BLaER1 treated with 17β-estradiol and CSF1 and Interleukin-3, amounts not matched to agents 10 nM and 100 nM (cell line): Measurements from ENCODE around the gene DTNBP1.
"Not testable (repeated sequence)": the region's sequence is repeated elsewhere in the genome, so short reads cannot be mapped to it uniquely, and the experiment has no call there.

Source experiments
- H3K27ac ChIP-seq, 11 experiments: shearing (Covaris generic); formaldehyde crosslinking; 2 replicates each; pipeline ENCODE4 v1.8.1; 2022
- H3K27me3 ChIP-seq, 11 experiments: shearing (Covaris generic); formaldehyde crosslinking; 2 replicates each; pipeline ENCODE4 v1.8.1; 2022
- H3K36me3 ChIP-seq, 11 experiments: shearing (Covaris generic); formaldehyde crosslinking; 2 replicates each; pipeline ENCODE4 v1.8.1; 2022
- H3K4me1 ChIP-seq, 10 experiments: shearing (Covaris generic); formaldehyde crosslinking; 2 replicates each; pipeline ENCODE4 v1.8.1; 2022
- H3K4me2 ChIP-seq, 11 experiments: shearing (Covaris generic); formaldehyde crosslinking; 2 replicates each; pipeline ENCODE4 v1.8.1; 2022
- H3K4me3 ChIP-seq, 10 experiments: shearing (Covaris generic); formaldehyde crosslinking; 2 replicates each; pipeline ENCODE4 v1.8.1; 2022
- H3K9ac ChIP-seq, 11 experiments: shearing (Covaris generic); formaldehyde crosslinking; 2 replicates each; pipeline ENCODE4 v1.8.1; 2022
- H3K9me3 ChIP-seq, 11 experiments: shearing (Covaris generic); formaldehyde crosslinking; replicated peaks in 1 of 11; 2 replicates each; pipeline ENCODE4 v1.8.1; 2022
- H4K20me1 ChIP-seq, 11 experiments: shearing (Covaris generic); formaldehyde crosslinking; 2 replicates each; pipeline ENCODE4 v1.8.1; 2022
- Cebpa-rat ChIP-seq, 11 experiments: shearing (Covaris generic); IDR thresholded peaks; 2 replicates each; pipeline ENCODE4 v1.8.1; 2022

The DTNBP1 gene

DNA sequence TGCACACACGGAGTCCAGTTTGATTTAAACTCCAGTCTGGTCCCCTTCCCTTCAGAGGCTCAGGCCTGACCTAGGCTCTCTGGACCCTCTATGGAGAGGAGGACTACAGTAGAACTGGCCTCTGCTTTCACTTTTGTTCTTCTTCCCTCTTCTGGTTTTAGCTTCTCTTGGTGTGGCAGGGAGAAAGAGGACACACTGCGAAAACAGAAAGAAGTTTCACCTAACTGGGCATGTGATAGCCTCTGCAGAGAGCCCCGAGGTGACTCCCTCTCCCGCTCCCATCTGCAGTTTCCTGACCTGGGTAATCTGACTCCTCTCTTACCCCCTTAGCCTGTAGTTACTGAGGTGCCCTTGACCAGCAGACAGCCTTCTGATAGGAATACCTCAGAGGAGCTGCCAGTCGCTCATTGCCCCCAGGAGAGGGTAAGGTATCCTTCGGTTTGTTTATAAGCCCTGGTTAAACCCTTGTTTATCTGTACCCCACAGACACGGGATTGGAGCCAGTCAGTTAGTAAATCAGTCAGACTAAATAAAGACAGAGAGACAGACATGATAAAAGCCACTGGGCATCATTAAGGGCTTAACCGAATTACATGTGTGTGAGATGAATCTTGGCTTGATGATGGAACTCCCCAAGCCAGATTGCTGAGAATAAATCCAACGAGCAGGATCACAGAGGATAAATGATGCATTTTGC is 12.0 kb upstream of the DTNBP1 start:
- H3K4me1 ChIP-seq = peaks cover 30 to 40% (median 34%) of the 10 kb centered on the region in 10 experiments
- H4K20me1 ChIP-seq = no peaks in the 10 kb centered on the region
- H3K9me3 ChIP-seq = peaks cover 8 to 36% (median 23%) of the 10 kb centered on the region in 11 experiments; a peak in 21 of 22 replicates
- no peaks in the 10 kb centered on the region for H3K27me3 ChIP-seq
- no peak overlapping the region for H3K9ac ChIP-seq
- no peak for TF ChIP-seq Cebpa-rat (IDR thresholded peaks at IDR 0.05)
- H3K4me3 ChIP-seq = no peak overlapping the region
- peak overlapping the region in 10 of 11 experiments; percentile 2 to 82 (median 46); a peak in 16 of 22 replicates for H3K4me2 ChIP-seq
- no peaks in the 10 kb centered on the region for H3K36me3 ChIP-seq
- H3K27ac ChIP-seq = peak overlapping the region in 4 of 11 experiments; percentile 10 to 38 (median 24); a peak in 5 of 22 replicates

DNA sequence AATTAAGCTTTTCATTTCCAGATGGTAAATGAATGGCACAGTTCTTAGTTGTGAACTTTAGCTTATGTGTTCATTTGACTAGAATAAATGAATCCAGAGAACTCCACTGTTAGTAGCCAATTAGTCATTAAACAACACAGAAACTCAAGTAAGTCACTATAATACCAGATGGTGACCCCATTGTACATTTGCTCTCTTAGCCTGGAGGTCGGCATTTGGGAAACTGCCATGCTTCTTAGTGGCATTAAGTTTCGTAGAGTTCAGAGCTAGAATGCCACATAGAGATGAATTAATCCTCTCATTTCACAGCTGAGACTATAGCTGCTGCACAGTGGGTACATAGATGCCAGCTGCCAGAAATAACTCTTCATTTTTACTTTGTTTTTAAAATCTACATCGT is 10.8 kb upstream of the DTNBP1 start:
- Histone ChIP-seq H3K4me1 (peaks cover 26 to 38% (median 33%) of the 10 kb centered on the region in 10 experiments), H3K4me3 (no peak overlapping the region), H3K4me2 (no peak overlapping the region), H3K27ac (no peak overlapping the region), H3K27me3 (no peaks in the 10 kb centered on the region), H3K9ac (no peak overlapping the region), H3K9me3 (peaks cover 8 to 36% (median 23%) of the 10 kb centered on the region in 11 experiments; a peak in 21 of 22 replicates), H4K20me1 (no peaks in the 10 kb centered on the region), H3K36me3 (no peaks in the 10 kb centered on the region)
- no peak for TF ChIP-seq Cebpa-rat (IDR thresholded peaks at IDR 0.05)

DNA sequence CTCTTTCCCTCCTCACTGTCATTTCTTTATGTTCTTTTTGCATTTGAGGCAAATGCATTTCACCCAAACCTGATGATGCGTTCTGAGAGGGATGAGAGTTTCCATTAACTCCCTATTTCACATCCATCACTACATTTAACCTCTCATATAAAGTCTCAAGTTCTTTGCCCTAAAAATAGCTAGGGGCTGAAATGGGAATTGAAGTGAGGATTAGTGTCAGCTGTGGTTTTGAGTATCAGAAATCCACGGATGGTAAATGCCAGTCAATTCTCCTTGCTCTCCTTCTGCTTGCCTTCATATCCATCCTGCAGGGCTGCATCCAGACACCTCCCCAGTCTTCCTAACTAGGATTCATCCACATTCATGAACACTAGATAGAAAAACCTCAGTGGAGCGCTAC is 10.0 kb upstream of the DTNBP1 start:
- no peaks in the 10 kb centered on the region for H3K27me3 ChIP-seq
- no peak overlapping the region for H3K9ac ChIP-seq
- no peaks in the 10 kb centered on the region for H3K36me3 ChIP-seq
- H3K4me1 ChIP-seq = peaks cover 18 to 35% (median 29%) of the 10 kb centered on the region in 10 experiments
- H3K9me3 ChIP-seq = peaks cover 3 to 27% (median 18%) of the 10 kb centered on the region in 11 experiments; a peak in 21 of 22 replicates
- peak overlapping the region in 7 of 11 experiments; percentile 24 to 50 (median 29); a peak in 4 of 22 replicates for H3K4me2 ChIP-seq
- H3K27ac ChIP-seq = no peak overlapping the region
- no peak overlapping the region for H3K4me3 ChIP-seq
- no peak for TF ChIP-seq Cebpa-rat (IDR thresholded peaks at IDR 0.05)
- H4K20me1 ChIP-seq = no peaks in the 10 kb centered on the region

DNA sequence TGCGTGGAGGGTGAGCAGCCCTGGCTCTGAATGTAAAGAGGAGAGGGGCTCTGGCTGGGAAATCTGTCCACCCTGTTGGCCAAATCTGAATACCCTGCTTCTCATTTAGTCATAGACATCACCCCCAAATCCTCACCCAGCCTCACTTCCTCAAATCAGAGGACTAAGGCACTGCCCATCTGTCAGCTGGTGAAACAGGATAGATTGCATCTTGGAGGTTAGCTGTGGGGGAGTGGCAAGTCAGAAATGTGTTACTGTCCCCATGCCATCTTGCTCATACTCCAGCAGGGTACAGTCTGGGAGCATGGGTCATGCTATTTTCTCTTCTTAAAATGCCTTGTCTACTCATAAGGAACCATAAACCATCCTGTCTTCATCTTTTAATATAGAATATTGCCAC is 9.5 kb upstream of the DTNBP1 start:
- Histone ChIP-seq H3K4me1 (peaks cover 13 to 35% (median 27%) of the 10 kb centered on the region in 10 experiments; a peak in 18 of 20 replicates), H4K20me1 (no peaks in the 10 kb centered on the region), H3K36me3 (no peaks in the 10 kb centered on the region), H3K4me3 (no peak overlapping the region), H3K27me3 (no peaks in the 10 kb centered on the region), H3K27ac (no peak overlapping the region), H3K4me2 (peak overlapping the region; percentile 10 to 50 (median 28); a peak in 16 of 22 replicates), H3K9ac (no peak overlapping the region), H3K9me3 (peaks cover 0 to 22% (median 12%) of the 10 kb centered on the region in 11 experiments; a peak in 17 of 22 replicates)
- no peak for TF ChIP-seq Cebpa-rat (IDR thresholded peaks at IDR 0.05)

DNA sequence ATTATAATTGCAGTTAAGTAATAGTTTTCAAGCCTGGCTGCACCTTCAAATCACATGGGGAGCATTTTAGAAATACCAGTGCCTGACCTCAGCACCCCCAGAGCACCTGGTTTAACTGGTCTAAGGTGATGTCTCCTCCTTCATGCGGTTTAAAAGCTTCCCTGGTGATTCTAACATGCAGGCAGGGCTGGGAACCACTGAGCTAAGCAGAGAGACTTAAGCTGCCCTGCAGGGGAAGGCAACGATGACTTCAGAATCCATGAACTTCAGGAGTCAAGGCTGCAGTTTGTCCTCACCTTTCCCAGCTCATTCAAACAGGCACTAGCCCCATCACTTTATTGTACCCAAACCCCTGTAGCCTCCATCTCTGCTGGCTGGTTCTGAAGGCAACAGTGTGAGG is 6.1 kb upstream of the DTNBP1 start:
- Histone ChIP-seq H3K36me3 (no peaks in the 10 kb centered on the region), H3K27me3 (no peaks in the 10 kb centered on the region)

DNA sequence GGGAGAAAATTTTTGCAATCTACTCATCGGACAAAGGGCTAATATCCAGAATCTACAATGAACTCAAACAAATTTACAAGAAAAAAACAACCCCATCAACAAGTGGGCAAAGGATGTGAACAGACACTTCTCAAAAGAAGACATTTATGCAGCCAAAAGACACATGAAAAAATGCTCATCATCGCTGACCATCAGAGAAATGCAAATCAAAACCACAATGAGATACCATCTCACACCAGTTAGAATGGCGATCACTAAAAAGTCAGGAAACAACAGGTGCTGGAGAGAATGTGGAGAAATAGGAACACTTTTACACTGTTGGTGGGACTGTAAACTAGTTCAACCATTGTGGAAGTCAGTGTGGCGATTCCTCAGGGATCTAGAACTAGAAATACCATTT is 4.1 kb upstream of the DTNBP1 start:
- H3K4me3 ChIP-seq, H3K27me3 ChIP-seq, H4K20me1 ChIP-seq, H3K9ac ChIP-seq, H3K4me2 ChIP-seq, H3K27ac ChIP-seq, H3K9me3 ChIP-seq, H3K36me3 ChIP-seq: not testable (repeated sequence)
- H3K4me1 ChIP-seq = peaks cover 8 to 11% (median 10%) of the 10 kb centered on the region in 10 experiments

More for the DNA sequence above, 6.1 kb upstream of the DTNBP1 start:
- TF ChIP-seq Cebpa-rat (IDR thresholded peaks at IDR 0.05) = no peak
- Histone ChIP-seq H3K9me3 (no peaks in the 10 kb centered on the region; a peak in 1 of 22 replicates), H3K4me2 (no peak overlapping the region), H3K27ac (no peak overlapping the region), H3K9ac (no peak overlapping the region), H3K4me3 (no peak overlapping the region), H4K20me1 (no peaks in the 10 kb centered on the region), H3K4me1 (peaks cover 7 to 13% (median 10%) of the 10 kb centered on the region in 10 experiments; a peak in 16 of 20 replicates)

DNA sequence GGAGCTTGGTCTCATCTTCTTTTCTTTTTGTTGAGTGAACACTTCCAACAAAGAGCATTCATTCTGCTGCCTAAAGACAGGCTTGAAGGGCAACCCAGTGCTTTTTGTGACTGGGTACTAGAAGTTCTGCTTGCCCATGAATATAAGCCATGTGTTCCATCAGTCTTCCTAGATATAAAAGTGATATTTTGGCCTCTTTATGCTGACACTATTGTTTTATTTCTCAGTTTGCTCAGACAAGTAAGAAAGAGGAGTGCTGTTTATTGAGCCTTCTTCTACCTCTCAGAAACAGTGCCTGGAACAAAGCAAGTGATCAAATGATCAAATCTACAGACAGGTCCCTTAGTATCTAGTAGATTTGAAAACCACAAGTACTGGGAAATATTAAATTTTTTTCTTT is 2.4 kb upstream of the DTNBP1 start:
- peaks cover 13 to 24% (median 23%) of the 10 kb centered on the region in 10 experiments for H3K4me1 ChIP-seq
- H3K9ac ChIP-seq = no peak overlapping the region
- no peak overlapping the region for H3K27ac ChIP-seq
- no peaks in the 10 kb centered on the region for H3K27me3 ChIP-seq
- H3K36me3 ChIP-seq = peaks cover 0 to 8% (median 4%) of the 10 kb centered on the region in 11 experiments; a peak in 8 of 22 replicates
- H3K4me2 ChIP-seq = no peak overlapping the region
- TF ChIP-seq Cebpa-rat (IDR thresholded peaks at IDR 0.05) = no peak
- H3K4me3 ChIP-seq = no peak overlapping the region
- H3K9me3 ChIP-seq = no peaks in the 10 kb centered on the region; a peak in 1 of 22 replicates
- peaks cover 0 to 8% (median 0%) of the 10 kb centered on the region in 11 experiments; a peak in 3 of 22 replicates for H4K20me1 ChIP-seq

DNA sequence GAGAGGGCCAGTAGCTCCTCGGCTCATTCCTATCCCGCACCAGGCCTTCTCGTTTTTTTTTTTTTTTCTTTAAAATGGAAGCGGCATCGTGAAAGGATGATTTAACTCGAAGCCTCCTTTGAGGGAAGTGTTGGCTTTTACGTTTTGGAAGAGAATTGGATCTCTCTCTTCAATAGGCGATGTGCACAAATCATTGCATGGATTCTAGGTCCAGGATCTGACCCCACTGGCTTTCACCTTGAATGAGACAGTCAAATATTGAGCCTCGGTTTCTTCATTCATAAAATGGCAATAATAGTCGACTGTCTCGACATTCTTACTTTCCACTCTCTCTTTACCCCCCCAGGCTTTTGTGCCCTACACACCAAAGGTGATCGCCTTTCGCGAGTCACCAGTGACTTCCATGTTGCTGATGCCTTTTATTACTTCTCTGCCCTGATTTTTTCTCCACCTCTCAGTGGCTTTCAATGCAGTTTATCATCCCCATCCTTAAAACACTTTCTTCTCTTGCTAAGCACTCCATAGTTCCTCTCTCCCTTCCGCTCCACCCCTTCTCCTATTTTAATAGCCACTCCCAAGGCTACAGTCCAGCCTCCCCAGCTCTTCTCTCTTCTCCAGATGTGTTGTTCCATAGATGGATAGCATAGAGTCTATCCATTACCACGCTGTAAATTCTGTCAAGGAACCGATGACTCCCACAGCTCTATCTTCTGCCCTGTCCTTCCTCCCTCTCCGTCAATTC is 473 bp upstream of the DTNBP1 start:
- Histone ChIP-seq H3K27ac (peak overlapping the region in 9 of 11 experiments; percentile 82 to 90 (median 87); a peak in 15 of 22 replicates), H3K4me2 (peak overlapping the region; percentile 75 to 98 (median 95)), H3K9me3 (no peaks in the 10 kb centered on the region; a peak in 1 of 22 replicates), H3K27me3 (no peaks in the 10 kb centered on the region), H3K4me1 (peaks cover 33 to 43% (median 42%) of the 10 kb centered on the region in 10 experiments), H4K20me1 (peaks cover 0 to 27% (median 3%) of the 10 kb centered on the region in 11 experiments; a peak in 9 of 22 replicates), H3K4me3 (peak overlapping the region; percentile 67 to 95 (median 83)), H3K36me3 (peaks cover 0 to 17% (median 8%) of the 10 kb centered on the region in 11 experiments; a peak in 8 of 22 replicates), H3K9ac (peak overlapping the region; percentile 79 to 92 (median 86); a peak in 21 of 22 replicates)
- no peak for TF ChIP-seq Cebpa-rat (IDR thresholded peaks at IDR 0.05)

DNA sequence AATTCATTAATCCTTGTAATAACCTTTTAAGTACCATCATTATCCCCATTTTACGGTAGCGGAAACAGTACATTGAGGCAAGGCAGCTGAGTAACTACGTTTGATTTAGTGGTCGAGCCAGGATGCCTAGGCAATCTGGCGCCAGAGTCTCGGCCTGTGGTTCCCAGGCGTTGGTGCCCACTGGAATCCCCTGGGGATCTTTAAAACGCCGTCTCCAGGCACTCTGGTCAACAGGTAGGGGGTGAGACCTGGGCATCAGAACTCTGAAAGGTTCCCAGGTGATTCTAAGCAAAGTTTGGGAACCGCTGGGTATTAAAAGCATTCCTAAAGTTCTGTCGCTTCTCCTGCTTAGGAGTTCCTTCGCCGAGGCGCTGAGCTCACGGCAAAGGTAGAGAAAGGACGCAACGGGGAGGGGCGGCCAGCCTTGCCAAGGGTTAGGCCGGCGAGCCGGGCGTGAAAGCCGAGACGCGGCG is 939 bp downstream of the DTNBP1 start:
- H3K27ac ChIP-seq = peak overlapping the region; percentile 64 to 90 (median 86)
- H3K9ac ChIP-seq = peak overlapping the region; percentile 79 to 92 (median 86)
- H3K27me3 ChIP-seq = no peaks in the 10 kb centered on the region
- H3K4me1 ChIP-seq = peaks cover 44 to 57% (median 55%) of the 10 kb centered on the region in 10 experiments
- no peaks in the 10 kb centered on the region; a peak in 1 of 22 replicates for H3K9me3 ChIP-seq
- H3K36me3 ChIP-seq = peaks cover 0 to 17% (median 8%) of the 10 kb centered on the region in 11 experiments; a peak in 8 of 22 replicates
- peaks cover 0 to 41% (median 17%) of the 10 kb centered on the region in 11 experiments; a peak in 10 of 22 replicates for H4K20me1 ChIP-seq
- no peak for TF ChIP-seq Cebpa-rat (IDR thresholded peaks at IDR 0.05)
- H3K4me3 ChIP-seq = peak overlapping the region; percentile 67 to 95 (median 83)
- H3K4me2 ChIP-seq = peak overlapping the region; percentile 87 to 98 (median 96)
